HEK293T (cell line): ENCODE results near the gene BACH2.

Source experiments
- FOXM1 ChIP-seq: fragments of 450-650 bp; IDR thresholded peaks from 2 replicates; pipeline ENCODE4 v1.6.1; 2017; ENCODE audit warnings: mild to moderate bottlenecking, borderline replicate concordance
- L3MBTL2 ChIP-seq: fragments of 450-650 bp; conservative IDR thresholded peaks from 2 replicates; pipeline ENCODE4 v1.6.1; 2016; ENCODE audit warnings: mild to moderate bottlenecking
- NFRKB ChIP-seq: fragments of 450-650 bp; IDR thresholded peaks from 2 replicates; pipeline ENCODE4 v1.6.1; 2016; ENCODE audit warnings: mild to moderate bottlenecking, moderate library complexity
- PKNOX1 ChIP-seq: fragments of 450-650 bp; IDR thresholded peaks from 2 replicates; pipeline ENCODE4 v1.6.1; 2016
- SP1 ChIP-seq: fragments of 450-650 bp; IDR thresholded peaks from 2 replicates; pipeline ENCODE4 v1.6.1; 2017
- SUZ12 ChIP-seq: fragments of 450-650 bp; IDR thresholded peaks from 2 replicates; pipeline ENCODE4 v1.6.1; 2016; ENCODE audit warnings: mild to moderate bottlenecking
- TARDBP ChIP-seq: fragments of 450-650 bp; IDR thresholded peaks from 2 replicates; pipeline ENCODE4 v1.6.1; 2016
- ZNF384 ChIP-seq: fragments of 450-650 bp; IDR thresholded peaks from 2 replicates; pipeline ENCODE4 v1.6.1; 2016

GRCh38 chr6:90322976-90323474, 26.4 kb upstream of the BACH2 start:
- TF ChIP-seq FOXM1 (no peak), SUZ12 (no peak), L3MBTL2 (no peak), SP1 (no peak), NFRKB (no peak), PKNOX1 (no peak), ZNF384 (no peak), TARDBP (no peak)
